Measurements from ENCODE around the gene GINS2. TPM values are rescaled to one million over a fixed set of nuclear protein-coding genes. Genes with fewer than 3 reads are reported as not detected.

Gene GINS2
- 10 to 100 TPM; 11.8 to 24.6 (median 21.0) TPM for total RNA-seq (2021; fragmentation: NEBNext Ultra II Directional; extraction: Animal tissue kit (Norgen Biotek cat#: 25700))
- long read RNA-seq, transcript GINS2-201 (5 exons, 2,673 nt) = major isoform, 25 of 27 reads
- long read RNA-seq, partial matches to known transcripts = 1 of 27 reads
- long read RNA-seq, other reads (novel, unspliced or antisense) = 1 of 27 reads

GRCh38 chr16:85688586-85689284, at the start of gene GINS2:
Gene GINS2 (minus strand): TSS chr16:85688954. CDS start chr16:85688898, 56 bp downstream.
- DNase-seq = peak; percentile 80
- Mint-ChIP-seq H3K9me3 (no peaks in the 10 kb centered on the region), H3K36me3 (ENCODE audit: low read depth) (no peaks in the 10 kb centered on the region), H3K27me3 (ENCODE audit: insufficient read depth) (peaks cover 11% of the 10 kb centered on the region), H3K4me1 (ENCODE audit: low read depth) (peaks cover 7% of the 10 kb centered on the region; the same call in 1 of the 2 replicates), H3K4me3 (peak within 1 kb of the TSS; percentile 84), H3K27ac (0 out of 2 replicates have a peak within 1 kb of the TSS, but pooled peaks have one; percentile 31)
- TF ChIP-seq CTCF (IDR thresholded peaks at IDR 0.05) = no peak

GRCh38 chr16:85736921-85737320, 48.2 kb upstream of the GINS2 start:
- Mint-ChIP-seq H3K4me3 (no peak overlapping the region), H3K4me1 (ENCODE audit: low read depth) (peaks cover 5% of the 10 kb centered on the region; the same call in 1 of the 2 replicates), H3K36me3 (ENCODE audit: low read depth) (peaks cover 23% of the 10 kb centered on the region), H3K27ac (no peak overlapping the region), H3K9me3 (no peaks in the 10 kb centered on the region), H3K27me3 (ENCODE audit: insufficient read depth) (no peaks in the 10 kb centered on the region)
- DNase-seq = no peak
- no peak for TF ChIP-seq CTCF (IDR thresholded peaks at IDR 0.05)

- TF ChIP-seq CTCF (IDR thresholded peaks at IDR 0.05) = no peak
- DNase-seq = no peak
- peaks cover 5% of the 10 kb centered on the region; the same call in 1 of the 2 replicates for H3K4me1 Mint-ChIP-seq (ENCODE audit: low read depth)
- H3K27ac Mint-ChIP-seq = no peak overlapping the region
- peaks cover 21% of the 10 kb centered on the region for H3K36me3 Mint-ChIP-seq (ENCODE audit: low read depth)
- H3K9me3 Mint-ChIP-seq = no peaks in the 10 kb centered on the region
- H3K27me3 Mint-ChIP-seq (ENCODE audit: insufficient read depth) = no peaks in the 10 kb centered on the region
- no peak overlapping the region for H3K4me3 Mint-ChIP-seq
These were observed 47.2 kb upstream of the GINS2 start for GRCh38 chr16:85735946-85736345.

- Mint-ChIP-seq H3K27ac (no peak overlapping the region), H3K27me3 (ENCODE audit: insufficient read depth) (no peaks in the 10 kb centered on the region), H3K4me3 (no peak overlapping the region), H3K9me3 (no peaks in the 10 kb centered on the region), H3K4me1 (ENCODE audit: low read depth) (peaks cover 5% of the 10 kb centered on the region; the same call in 1 of the 2 replicates), H3K36me3 (ENCODE audit: low read depth) (peaks cover 17% of the 10 kb centered on the region)
- no peak for TF ChIP-seq CTCF (IDR thresholded peaks at IDR 0.05)
- no peak for DNase-seq
These were observed 46.5 kb upstream of the GINS2 start for GRCh38 chr16:85735225-85735635.

GRCh38 chr16:85734311-85735017, 45.7 kb upstream of the GINS2 start:
- Mint-ChIP-seq H3K9me3 (no peaks in the 10 kb centered on the region), H3K27ac (no peak overlapping the region), H3K27me3 (ENCODE audit: insufficient read depth) (no peaks in the 10 kb centered on the region), H3K36me3 (ENCODE audit: low read depth) (peaks cover 17% of the 10 kb centered on the region), H3K4me3 (no peak overlapping the region), H3K4me1 (ENCODE audit: low read depth) (peaks cover 9% of the 10 kb centered on the region)
- TF ChIP-seq CTCF (IDR thresholded peaks at IDR 0.05) = no peak
- no peak for DNase-seq
